ENCODE measurements around the gene RADX.

RADX gene

GRCh38 chrX:106696502-106696901 lies 84.7 kb downstream of the RADX start:
- DNase-seq = no peak

GRCh38 chrX:106698693-106699092 lies 86.9 kb downstream of the RADX start:
- DNase-seq = no peak

GRCh38 chrX:106702636-106703035 lies 90.9 kb downstream of the RADX start:
- no peak for DNase-seq

- DNase-seq = no peak
Measured at GRCh38 chrX:106706466-106706865, 94.7 kb downstream of the RADX start.

GRCh38 chrX:106707771-106708454 lies 96.1 kb downstream of the RADX start:
- DNase-seq = no peak

GRCh38 chrX:106710771-106711170 lies 99.0 kb downstream of the RADX start:
- no peak for DNase-seq

- no peak for DNase-seq
Measured at GRCh38 chrX:106711375-106711774, 99.6 kb downstream of the RADX start.

- no peak for DNase-seq
Measured at GRCh38 chrX:106716004-106716403, 104.2 kb downstream of the RADX start.

GRCh38 chrX:106716463-106716862 lies 104.7 kb downstream of the RADX start:
- DNase-seq = no peak

- DNase-seq = no peak
Measured at GRCh38 chrX:106718709-106719108, 106.9 kb downstream of the RADX start.

GRCh38 chrX:106725931-106726330 lies 114.2 kb downstream of the RADX start:
- DNase-seq = no peak

- no peak for DNase-seq
Measured at GRCh38 chrX:106726485-106727437, 115.0 kb downstream of the RADX start, which contains the start of gene RNF128. TSS of gene RNF128 (plus strand) at chrX:106726701. CDS start at chrX:106726914, 213 bp downstream.

GRCh38 chrX:106728337-106728736 lies 116.6 kb downstream of the RADX start:
- DNase-seq = no peak
